IMR-90 (cell line): Measurements from ENCODE around the gene IL1RAP. TPM values are rescaled to one million over a fixed set of nuclear protein-coding genes. Genes with fewer than 3 reads are reported as not detected.

Experiments used
- polyA plus RNA-seq, 3 experiments: library from polyadenylated mRNA; depleted of rRNA; stranded (reverse); fragments of >200 nt; gene quantifications; 2 replicates each; pipeline ENCODE4 v1.2.3, GENCODE V29; 2012; ENCODE audit warnings: low replicate concordance in 1 of 3
- total RNA-seq: library from RNA; depleted of rRNA; stranded (reverse); fragments of >200 nt; gene quantifications from 2 replicates; pipeline ENCODE4 v1.2.3, GENCODE V29; 2012; rRNA removed

IL1RAP gene
- total and polyA plus RNA-seq, 2 of the 4 experiments (the other 2 are of a cell fraction) = 8.3 to 11.3 TPM

Other genes starting within 250 kb of the IL1RAP start
- 4.7 and 7.2 TPM in 2 replicates for gene CLDN1, start 191.6 kb upstream of the IL1RAP start, total RNA-seq
- 6.3 and 7.3 TPM in 2 replicates for gene CLDN1, start 191.6 kb upstream of the IL1RAP start, polyA plus RNA-seq (2012; rRNA removed)
- under 0.01 TPM in 2 replicates for gene CLDN16, start 125.9 kb upstream of the IL1RAP start, total RNA-seq
- 0.09 and 0.22 TPM in 2 replicates for gene CLDN16, start 125.9 kb upstream of the IL1RAP start, polyA plus RNA-seq (2012; rRNA removed)
- not detected in 2 replicates for gene TMEM207, start 64.2 kb upstream of the IL1RAP start, total RNA-seq
- not detected in 2 replicates for gene TMEM207, start 64.2 kb upstream of the IL1RAP start, polyA plus RNA-seq (2012; rRNA removed)